Type B pancreatic cell (in vitro differentiated cells): ENCODE data around the gene MYOD1. TPM values are rescaled to one million over a fixed set of nuclear protein-coding genes. Genes with fewer than 3 reads are reported as not detected.

Experiments
- DNase-seq: peaks from one replicate; pipeline ENCODE4 v3.0.0; 2021; ENCODE audit warnings: mixed read lengths; ENCODE audit not compliant: unreplicated experiment; ENCODE audit errors: extremely low spot score
- H3K27ac Mint-ChIP-seq: 2 replicates; pipeline ENCODE4 v1.8.0; 2021; ENCODE audit warnings: mild to moderate bottlenecking, mixed read lengths
- H3K27me3 Mint-ChIP-seq: 2 replicates; pipeline ENCODE4 v1.8.0; 2021; ENCODE audit warnings: mixed read lengths
- H3K36me3 Mint-ChIP-seq: 2 replicates; pipeline ENCODE4 v1.8.0; 2021; ENCODE audit warnings: mixed read lengths
- H3K4me1 Mint-ChIP-seq: one replicate; pipeline ENCODE4 v1.8.0; 2021; ENCODE audit warnings: mixed read lengths; ENCODE audit not compliant: unreplicated experiment
- H3K4me3 Mint-ChIP-seq: 2 replicates; pipeline ENCODE4 v1.8.0; 2021; ENCODE audit warnings: mild to moderate bottlenecking, mixed read lengths
- H3K9me3 Mint-ChIP-seq: 2 replicates; pipeline ENCODE4 v1.8.0; 2021; ENCODE audit warnings: mixed read lengths
- CTCF ChIP-seq: fragments of 200-600 bp; sonication (generic); conservative IDR thresholded peaks from 2 replicates; pipeline ENCODE4 v1.5.0; 2021; ENCODE audit warnings: antibody characterized with exemption, mild to moderate bottlenecking
- total RNA-seq: library from RNA; stranded (reverse); gene quantifications from 2 replicates; pipeline ENCODE4 v1.2.1, GENCODE V29; 2021; ENCODE audit warnings: low replicate concordance

MYOD1 gene
- total RNA-seq, 1 donor from 2014 or later, result 3.6 TPM

- TF ChIP-seq CTCF, result no peak
- H3K4me3 Mint-ChIP-seq, result no peak overlapping the region
- H3K9me3 Mint-ChIP-seq, result no peaks in the 10 kb centered on the region
- no peak for DNase-seq
- peaks cover 65% of the 10 kb centered on the region for H3K27me3 Mint-ChIP-seq
- no peak overlapping the region for H3K27ac Mint-ChIP-seq
- peaks cover 6% of the 10 kb centered on the region for H3K4me1 Mint-ChIP-seq
- H3K36me3 Mint-ChIP-seq, result peaks cover 4% of the 10 kb centered on the region
These were observed 26.4 kb upstream of the MYOD1 start for GRCh38 chr11:17692931-17693330.

GRCh38 chr11:17693531-17693930 lies 25.8 kb upstream of the MYOD1 start:
- peaks cover 6% of the 10 kb centered on the region for H3K4me1 Mint-ChIP-seq
- H3K27me3 Mint-ChIP-seq, result peaks cover 71% of the 10 kb centered on the region
- no peaks in the 10 kb centered on the region for H3K9me3 Mint-ChIP-seq
- peaks cover 4% of the 10 kb centered on the region for H3K36me3 Mint-ChIP-seq
- TF ChIP-seq CTCF, result no peak
- DNase-seq, result no peak
- no peak overlapping the region for H3K27ac Mint-ChIP-seq
- no peak overlapping the region for H3K4me3 Mint-ChIP-seq

- TF ChIP-seq CTCF, result no peak
- Mint-ChIP-seq H3K4me3 (peak overlapping the region; percentile 30), H3K27ac (no peak overlapping the region), H3K27me3 (peaks cover 77% of the 10 kb centered on the region), H3K9me3 (no peaks in the 10 kb centered on the region), H3K4me1 (peaks cover 6% of the 10 kb centered on the region), H3K36me3 (peaks cover 4% of the 10 kb centered on the region)
- no peak for DNase-seq
These were observed 24.8 kb upstream of the MYOD1 start for GRCh38 chr11:17694494-17695110.

- H3K4me3 Mint-ChIP-seq, result peak overlapping the region; percentile 67
- peaks cover 80% of the 10 kb centered on the region for H3K27me3 Mint-ChIP-seq
These were observed 23.6 kb upstream of the MYOD1 start for GRCh38 chr11:17695454-17696441.

GRCh38 chr11:17696741-17697140 lies 22.6 kb upstream of the MYOD1 start:
- peaks cover 16% of the 10 kb centered on the region for H3K4me1 Mint-ChIP-seq
- H3K36me3 Mint-ChIP-seq, result peaks cover 4% of the 10 kb centered on the region
- no peak for DNase-seq
- H3K27me3 Mint-ChIP-seq, result peaks cover 76% of the 10 kb centered on the region
- no peak for TF ChIP-seq CTCF
- H3K4me3 Mint-ChIP-seq, result no peak overlapping the region
- H3K27ac Mint-ChIP-seq, result no peak overlapping the region
- H3K9me3 Mint-ChIP-seq, result no peaks in the 10 kb centered on the region

More at GRCh38 chr11:17695454-17696441, 23.6 kb upstream of the MYOD1 start:
- peaks cover 12% of the 10 kb centered on the region for H3K4me1 Mint-ChIP-seq
- DNase-seq, result no peak
- H3K36me3 Mint-ChIP-seq, result peaks cover 4% of the 10 kb centered on the region
- no peak for TF ChIP-seq CTCF
- H3K27ac Mint-ChIP-seq, result no peak overlapping the region
- H3K9me3 Mint-ChIP-seq, result no peaks in the 10 kb centered on the region
